HG03442 (cell line): ENCODE measurements around the gene DMAP1.

Source experiments
- ATAC-seq: cut with Tn5 transposase; IDR thresholded peaks from one replicate; pipeline ENCODE4 v1.9.1; 2021; ENCODE audit warnings: mild to moderate bottlenecking, moderate library complexity; ENCODE audit not compliant: unreplicated experiment

The DMAP1 gene

GRCh38 chr1:44251989-44252671, 38.9 kb downstream of the DMAP1 start:
- no peak for ATAC-seq

DNA sequence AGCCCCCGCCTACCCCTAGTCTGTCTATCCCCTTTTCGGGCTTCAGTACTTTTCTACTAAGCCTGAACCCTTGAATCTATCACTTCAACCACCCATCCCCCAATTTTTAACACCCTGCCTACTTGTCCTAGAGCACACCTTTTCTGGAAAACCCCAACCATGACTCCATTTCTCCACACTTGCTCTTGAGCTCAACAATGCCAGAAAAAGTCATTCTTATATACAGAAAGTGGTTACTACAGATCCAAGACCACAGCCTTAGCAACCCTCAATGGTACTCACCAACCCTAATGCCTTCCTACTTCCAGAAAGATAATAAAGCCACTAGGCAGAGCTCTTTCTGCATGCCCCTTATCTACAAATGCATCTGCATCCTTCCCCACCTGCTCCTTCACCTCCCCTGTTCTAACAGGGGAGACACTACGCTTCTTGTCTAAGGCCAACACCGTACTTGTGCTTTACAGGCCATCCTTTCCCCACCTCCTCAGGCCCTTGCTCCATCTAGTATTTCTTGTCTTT, 41.2 kb downstream of the DMAP1 start:
- no peak for ATAC-seq

DNA sequence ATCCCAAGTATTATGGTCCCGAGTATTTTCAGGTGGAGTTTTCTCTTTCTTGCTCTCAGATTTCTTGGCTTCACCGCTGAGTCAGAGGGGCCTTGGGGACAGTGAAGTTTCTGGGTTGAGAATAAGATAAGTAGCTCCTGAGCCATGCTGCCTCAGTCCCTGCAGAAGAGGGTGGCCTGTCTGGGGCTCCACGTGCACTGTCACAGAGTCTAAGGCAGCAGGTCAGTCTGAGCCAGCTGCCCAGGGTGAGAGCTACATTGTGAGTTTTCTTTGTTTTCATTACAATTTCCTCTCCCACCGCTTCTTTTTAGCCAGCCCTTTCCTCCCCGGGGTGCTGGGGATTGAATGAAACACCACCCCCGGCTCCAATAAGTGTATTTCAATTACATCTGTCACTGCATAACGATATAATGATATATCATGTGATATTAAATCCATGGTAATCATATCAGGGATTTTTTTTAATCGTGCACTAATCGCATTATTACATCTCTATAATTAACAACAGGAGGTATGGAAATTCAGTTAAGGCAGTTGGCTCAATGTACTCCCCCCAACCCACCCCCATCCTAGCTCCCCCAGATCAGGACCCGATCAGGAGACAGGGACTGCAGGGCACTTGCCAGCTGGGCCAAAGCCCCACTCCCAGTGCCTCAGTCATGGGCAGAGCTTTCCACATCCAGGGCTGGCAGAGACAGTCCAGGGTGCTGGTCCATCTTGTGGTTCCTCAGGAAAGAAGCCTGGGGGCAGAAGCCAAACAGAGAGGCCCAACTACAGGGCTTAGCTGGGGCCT, 43.7 kb downstream of the DMAP1 start:
- no peak for ATAC-seq

- ATAC-seq: no peak
Observed at GRCh38 chr1:44259090-44259489, 45.8 kb downstream of the DMAP1 start.

DNA sequence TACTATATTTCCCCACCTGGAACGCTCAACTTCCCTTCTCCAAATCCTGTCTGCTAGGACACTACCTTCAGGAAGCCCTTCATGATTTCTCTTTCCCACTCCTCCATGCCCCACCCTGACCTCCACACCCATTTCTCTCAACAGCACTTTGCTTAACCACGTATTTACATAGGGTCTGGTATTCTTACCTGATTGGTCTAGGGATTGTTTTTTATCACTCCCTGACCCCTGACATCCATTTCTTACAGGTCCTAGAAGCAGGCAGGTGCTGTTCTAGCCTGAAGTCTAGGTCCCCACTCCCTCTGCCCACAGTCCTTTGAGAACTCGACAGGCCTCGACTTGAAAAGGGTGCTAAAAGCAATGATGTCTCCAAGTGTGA, 47.5 kb downstream of the DMAP1 start:
- no peak for ATAC-seq

DNA sequence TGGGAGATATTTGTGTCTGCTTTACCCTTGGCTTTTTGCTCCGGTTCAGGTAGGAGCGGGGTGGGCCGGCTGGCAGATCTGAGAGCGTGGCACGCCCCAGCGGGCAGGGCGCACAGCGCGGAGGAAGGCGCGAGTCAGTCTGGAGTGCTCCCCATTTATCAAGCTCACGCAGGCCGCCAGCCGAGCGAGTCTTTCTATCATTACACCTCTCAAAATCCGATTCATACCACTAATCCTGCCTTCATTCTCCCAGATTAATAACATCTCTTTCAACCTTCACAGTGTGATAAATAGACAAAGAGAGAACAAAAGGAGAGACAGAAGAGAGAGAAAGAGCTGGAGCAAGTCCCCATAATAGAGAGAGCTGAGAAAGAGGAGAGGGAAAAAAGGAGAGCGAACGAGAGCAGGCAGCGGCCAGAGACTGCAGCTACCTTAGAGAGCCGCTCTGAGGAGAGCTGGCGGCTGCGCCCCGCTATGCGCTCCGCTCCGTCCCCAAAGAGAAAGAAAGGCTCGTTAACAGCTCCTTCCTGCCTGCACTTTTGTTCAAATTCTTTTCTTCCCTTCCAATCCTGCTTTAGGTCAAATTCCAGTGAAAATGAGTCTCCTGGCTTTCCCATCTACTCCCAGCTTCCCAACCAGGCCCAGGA, 48.0 kb downstream of the DMAP1 start:
- ATAC-seq: no peak

DNA sequence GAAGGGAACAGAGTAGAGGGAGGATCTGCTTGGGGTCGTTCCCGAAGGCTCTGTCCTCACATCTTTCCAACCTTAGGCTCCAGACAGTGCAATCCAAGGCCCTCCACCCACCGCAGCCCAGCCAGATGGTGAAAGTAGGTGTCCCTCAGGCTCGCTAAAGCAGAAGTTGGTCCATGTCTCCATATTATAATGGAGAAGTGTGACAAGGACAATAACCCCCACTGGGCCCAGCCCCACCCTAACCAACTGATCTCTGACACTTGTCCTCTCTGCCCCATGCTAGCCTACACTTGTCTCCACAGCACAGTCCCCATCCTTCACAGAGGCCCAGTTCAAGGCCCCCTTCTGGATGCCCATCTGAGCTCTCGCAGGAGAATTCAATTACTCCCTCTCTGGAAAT, 48.7 kb downstream of the DMAP1 start:
- ATAC-seq: no peak

GRCh38 chr1:44262414-44262813, 49.1 kb downstream of the DMAP1 start:
- ATAC-seq: no peak

DNA sequence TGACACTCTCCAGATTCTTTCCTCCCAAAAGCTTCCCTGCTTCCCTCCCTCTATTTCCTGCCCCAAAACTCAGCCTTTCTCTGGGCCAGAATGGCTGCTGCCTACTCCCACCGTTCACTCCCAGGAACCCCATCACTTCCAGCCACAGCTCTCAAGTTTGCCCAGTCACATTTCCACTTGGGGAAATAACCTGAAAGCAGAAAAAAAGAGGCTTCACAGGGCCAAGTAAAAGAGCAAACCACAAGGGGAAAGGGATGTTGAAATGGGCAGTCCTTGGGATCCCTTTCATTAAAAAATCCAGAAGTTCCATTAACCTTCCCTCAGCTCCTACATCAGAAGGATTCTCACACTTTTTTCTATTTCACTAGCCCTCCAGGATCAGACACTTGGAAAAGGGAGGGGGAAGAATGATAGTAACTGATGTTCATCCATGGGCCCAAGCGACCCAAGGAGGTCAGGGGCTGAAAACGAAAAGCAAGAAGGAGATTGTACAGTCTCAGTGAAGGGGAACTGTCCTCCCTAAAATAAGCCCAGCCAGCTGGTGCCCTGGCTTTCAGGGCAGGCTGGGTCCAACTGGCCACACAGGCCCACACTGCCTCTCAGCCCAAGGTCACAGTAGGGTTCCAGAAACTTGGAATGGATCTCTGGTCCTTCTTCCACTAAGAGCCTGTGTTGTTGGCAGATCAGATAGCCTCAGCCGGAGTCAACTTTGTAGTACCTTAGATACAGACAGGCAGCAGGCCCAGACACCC, 49.7 kb downstream of the DMAP1 start:
- ATAC-seq: no peak

DNA sequence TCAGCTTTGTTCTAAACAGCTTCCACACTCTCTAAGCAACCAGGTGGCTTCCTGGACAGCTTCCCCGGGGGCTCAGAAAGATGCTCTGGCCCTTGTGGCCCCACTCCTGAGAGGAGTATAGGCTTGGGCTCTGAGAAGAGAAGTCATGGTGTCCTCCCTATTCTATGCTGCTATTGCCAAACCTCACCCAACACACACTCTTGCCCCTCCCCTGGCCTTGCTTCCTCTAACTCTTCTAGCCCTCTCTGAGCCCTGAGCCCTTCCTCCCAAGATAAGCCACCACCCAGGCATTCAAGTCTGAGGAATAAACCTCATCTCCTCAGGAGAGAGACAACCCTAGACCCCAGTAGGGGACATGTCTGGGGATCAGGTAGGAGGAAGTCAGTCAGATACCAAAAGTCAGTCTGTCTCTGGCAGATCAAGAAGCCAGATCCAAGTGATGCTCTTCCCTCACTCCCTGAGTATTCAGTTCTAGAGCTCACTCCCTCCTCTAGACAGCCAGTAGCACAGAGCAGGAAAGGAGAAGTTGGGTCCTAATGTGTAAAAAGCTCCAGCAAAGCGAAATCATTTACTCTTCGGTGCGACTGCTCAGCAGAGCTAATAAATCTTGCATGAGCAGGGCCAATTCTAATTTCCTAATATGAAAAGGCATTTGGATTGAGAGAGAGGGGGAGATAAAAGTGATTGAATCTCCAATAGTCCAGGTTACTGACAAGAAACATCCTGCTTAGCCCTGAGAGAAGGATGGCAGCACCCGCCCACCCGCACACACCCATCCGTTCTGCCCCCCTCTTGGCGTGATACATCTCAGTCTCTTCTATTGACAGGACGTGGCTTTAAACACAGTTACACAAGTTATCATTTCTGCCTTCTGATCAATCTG, 50.5 kb downstream of the DMAP1 start:
- no peak for ATAC-seq

- no peak for ATAC-seq
Observed at GRCh38 chr1:44264451-44264771, 51.1 kb downstream of the DMAP1 start.

GRCh38 chr1:44265656-44266358, 52.5 kb downstream of the DMAP1 start:
- ATAC-seq: no peak

DNA sequence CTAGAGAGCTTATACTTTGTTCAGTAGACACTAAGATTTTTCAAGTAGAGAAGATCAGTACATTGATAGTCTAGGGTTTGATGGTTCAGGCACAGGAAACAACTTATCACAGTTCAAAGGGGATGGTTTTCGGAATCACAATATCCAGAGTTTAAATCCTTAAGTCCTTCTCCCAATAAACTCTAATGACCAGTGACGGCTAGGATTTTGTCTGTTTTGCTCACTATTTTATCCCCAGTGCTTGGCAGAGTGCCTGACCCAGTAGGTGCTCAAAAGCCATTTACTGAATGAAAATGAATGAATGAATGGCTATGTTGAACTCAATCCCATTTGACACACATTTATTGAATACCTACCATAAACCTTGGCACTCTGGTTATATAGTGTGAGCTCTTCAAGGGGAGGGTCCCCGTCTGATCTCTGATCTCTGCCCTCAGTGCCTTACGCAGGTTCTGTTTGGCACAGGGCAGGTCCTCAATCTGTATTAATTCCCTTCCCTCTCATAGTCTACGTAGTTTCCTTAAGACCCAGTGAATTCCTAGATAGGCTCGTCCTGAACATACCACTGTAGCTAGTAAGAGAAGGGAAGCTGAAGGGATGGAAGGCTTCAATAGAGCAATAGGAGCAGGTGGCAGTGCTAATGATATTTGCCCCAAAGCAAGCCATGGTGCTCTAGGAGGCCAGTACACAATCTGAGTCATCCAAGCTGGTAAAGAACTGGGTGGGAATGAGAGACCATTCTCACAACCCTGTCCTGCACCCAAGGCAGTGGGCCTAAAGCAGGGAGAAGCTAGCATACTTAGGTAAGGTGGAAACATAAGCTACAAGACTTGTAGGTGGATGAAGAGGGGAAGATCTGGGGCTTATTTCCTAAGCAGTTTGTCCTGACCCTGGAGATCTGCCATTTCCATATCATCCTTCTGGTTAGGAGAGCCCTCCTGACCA, 53.4 kb downstream of the DMAP1 start:
- ATAC-seq: no peak

DNA sequence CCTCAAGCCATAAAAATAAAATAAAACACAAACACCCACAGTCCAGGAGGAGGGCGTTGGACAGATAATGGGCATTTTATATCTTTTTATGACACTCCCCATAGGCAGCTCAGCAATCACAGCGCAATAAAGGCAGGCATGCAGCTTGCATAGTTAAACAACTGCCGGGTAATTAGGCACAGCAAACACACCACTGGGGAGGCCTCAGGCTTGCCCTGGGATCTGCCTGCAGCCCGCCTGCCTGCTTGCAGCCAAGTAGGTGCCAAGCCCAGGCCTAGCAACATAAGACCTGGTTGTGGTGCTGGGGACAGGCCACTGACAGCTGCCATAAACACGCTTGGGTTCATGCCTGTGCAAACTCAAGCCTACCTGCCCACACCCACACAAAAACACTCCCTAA, 54.2 kb downstream of the DMAP1 start:
- no peak for ATAC-seq

GRCh38 chr1:44268054-44268453, 54.8 kb downstream of the DMAP1 start:
- no peak for ATAC-seq
